ENCODE data around the gene COL17A1.

Gene COL17A1

GRCh38 chr10:103983367-103983911, 102.2 kb downstream of the COL17A1 start:
- H3K4me3 ChIP-seq (ENCODE audit: low read depth, low read length): peak overlapping the region; percentile 24
- TF ChIP-seq CTCF (IDR thresholded peaks at IDR 0.05; ENCODE audit: borderline replicate concordance, insufficient read depth, low read depth, low read length): no peak

DNA sequence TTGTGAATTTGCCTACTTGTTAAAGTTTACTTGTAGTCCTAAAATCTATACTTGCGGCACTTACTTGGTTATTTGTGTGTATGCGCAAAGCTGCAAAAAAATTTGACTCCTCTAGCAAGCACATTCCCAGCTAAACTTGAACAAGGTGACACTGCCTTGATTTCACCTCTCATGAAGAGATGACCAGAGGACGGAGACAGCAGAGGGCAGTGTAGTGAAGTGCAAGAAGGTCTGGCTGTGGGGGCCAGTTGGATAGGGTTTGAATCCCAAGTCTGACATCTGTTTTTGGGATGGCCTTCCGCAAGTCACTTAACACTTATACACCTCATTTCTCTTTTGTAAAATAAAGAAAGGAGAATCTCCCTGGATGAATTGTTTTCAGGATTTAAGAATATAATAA, 103.0 kb downstream of the COL17A1 start:
- peak; percentile 26; the same call in 1 of the 2 replicates for TF ChIP-seq CTCF (IDR thresholded peaks at IDR 0.05; ENCODE audit: borderline replicate concordance, insufficient read depth, low read depth, low read length)
- H3K4me3 ChIP-seq (ENCODE audit: low read depth, low read length): no peak overlapping the region

Data from GM12875 (cell line).